Activated CD8-positive, alpha-beta memory T cell treated with anti-CD3 and anti-CD28 coated beads for 4 hours (primary cell): ENCODE data around the gene ZNF276.
"Not testable (repeated sequence)": the region's sequence is repeated elsewhere in the genome, so short reads cannot be mapped to it uniquely, and the experiment has no call there.

Source experiments
- DNase-seq, 2 donors: peaks; one replicate each; pipeline ENCODE4 v3.0.0-alpha.2; 2020; ENCODE audit warnings: low read depth in 2 of 2

ZNF276 gene

DNA sequence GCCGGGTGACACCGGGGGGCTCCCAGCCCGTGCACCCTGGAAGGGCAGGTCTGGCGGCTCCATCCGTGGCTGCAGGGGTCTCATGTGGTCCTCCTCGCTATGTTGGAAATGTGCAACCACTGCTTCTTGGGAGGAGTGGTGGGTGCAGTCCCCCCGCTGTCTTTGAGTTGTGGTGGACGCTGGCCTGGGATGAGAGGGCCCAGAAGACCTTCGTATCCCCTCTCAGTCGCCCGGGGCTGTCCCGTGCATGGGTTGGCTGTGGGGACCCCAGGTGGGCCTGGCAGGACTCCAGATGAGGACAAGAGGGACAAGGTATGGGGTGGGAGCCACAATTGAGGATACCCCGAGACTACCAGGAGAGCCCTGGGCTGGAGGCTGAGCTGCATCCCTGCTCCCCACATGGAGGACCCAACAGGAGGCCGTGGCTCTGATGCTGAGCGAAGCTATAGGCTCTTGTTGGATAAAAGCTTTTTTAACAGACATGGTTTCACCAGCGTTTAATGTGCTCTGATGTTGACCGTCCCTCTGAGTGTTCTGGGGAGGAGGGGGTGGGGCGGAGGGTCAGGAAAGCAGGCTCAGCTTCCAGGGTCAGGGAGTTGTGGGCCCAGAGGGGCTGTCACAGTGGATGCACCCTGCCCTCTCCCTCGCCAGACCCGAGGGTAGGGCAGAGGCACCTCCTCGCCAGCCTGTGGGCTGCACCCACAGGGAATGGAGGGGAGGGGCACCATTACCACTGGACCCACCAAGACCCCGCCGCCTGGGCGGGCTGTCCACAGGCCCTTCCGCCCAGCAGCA lies 25.3 kb upstream of the ZNF276 start:
- no peak for DNase-seq

DNA sequence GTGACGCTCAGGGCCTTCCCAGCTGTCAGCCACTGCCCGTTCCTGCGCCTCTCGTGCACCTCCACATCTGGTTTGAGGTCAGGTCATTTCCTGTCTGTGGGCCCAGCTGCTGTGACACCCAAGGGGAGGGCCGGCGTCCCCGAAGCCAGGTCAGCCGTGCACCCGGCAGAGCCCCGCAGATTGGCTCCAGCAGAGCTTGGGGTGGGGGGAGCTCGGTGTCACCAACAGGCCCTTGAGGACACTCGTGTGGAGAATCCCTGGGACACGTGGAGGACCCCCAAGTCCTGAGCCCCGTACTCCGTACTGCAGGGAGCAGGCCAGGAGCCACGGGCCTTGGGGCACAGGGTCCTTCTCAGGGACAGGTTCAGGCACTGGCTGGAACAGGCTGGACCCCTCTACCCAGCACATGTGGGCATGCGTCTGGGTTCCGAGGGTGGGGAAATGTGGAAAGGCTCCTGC lies 24.6 kb upstream of the ZNF276 start:
- no peak for DNase-seq

- no peak for DNase-seq
These were observed 24.1 kb upstream of the ZNF276 start for GRCh38 chr16:89697161-89697615.

GRCh38 chr16:89697616-89698331 lies 23.6 kb upstream of the ZNF276 start:
- no peak for DNase-seq

DNA sequence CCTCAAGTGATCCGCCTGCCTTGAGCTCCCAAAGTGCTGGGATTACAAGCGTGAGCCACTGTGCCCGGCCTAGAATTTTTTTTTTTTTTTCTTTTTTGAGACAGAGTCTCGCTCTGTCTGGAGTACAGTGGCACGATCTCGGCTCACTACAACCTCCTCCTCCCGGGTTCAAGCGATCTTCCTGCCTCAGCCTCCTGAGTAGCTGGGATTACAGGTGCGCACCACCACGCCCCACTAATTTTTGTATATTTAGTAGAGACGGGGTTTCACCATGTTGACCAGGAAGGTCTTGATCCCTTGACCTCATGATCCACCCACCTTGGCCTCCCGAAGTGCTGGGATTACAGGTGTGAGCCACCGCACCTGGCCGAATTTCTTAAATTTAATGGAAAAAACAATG lies 22.6 kb upstream of the ZNF276 start:
- not testable (repeated sequence) for DNase-seq

- not testable (repeated sequence) for DNase-seq
These were observed 21.7 kb upstream of the ZNF276 start for GRCh38 chr16:89699629-89700099.

- peak; percentile 96 for DNase-seq
These were observed 21.2 kb upstream of the ZNF276 start for GRCh38 chr16:89700100-89700648.

GRCh38 chr16:89700649-89701424 lies 20.5 kb upstream of the ZNF276 start:
- no peak for DNase-seq

DNA sequence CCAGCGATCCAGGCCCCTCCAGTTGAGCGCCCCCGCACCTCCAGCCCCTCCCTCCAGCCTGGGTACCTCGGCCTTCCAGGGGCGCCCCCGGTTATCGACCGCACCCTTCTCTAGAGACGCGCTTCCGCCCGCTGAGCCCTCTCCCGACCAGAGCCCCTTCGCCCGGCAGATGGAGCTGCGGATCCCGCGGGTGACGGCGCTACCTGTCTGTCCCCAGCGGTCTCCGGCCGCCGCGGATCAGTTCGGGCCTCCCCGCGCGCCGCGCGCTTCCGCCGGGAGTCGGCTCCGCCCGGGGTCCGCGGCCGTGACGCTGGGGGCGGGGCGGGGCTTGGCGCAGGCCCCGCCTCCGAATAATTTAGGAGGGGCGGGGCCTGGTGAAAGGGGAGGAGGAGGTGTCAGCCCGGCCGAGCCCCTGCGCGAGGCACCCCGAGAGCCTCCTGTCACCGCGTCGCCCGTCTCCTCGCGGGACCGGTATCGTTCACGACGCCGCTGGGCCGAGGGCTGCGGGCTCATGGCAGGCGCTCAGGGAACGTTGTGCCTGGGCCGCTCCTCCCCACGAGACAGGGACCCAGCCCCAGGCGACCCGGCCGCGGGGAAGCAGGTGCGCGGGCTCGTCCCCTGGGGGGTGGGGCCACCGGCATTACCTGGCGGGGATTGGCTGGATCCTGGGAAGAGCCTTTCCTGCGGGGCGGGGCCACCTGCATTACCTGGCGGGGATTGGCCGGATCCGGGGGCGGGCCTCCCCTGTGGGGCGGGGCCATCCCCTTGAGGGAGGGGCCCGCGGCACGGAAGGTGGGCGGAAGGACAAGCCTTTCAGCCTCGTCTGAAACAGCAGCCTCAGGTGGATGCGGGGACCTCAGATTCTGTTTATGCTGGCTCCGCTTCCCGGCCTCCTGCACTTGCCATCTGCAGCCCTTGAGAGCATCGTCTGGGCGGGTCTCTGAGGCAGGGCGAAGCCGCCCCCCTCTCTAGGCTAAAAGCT lies 19.6 kb upstream of the ZNF276 start, which contains the start of gene SPATA2L:
TSS of gene SPATA2L (minus strand) at position 281 of the 982 bp plus-strand sequence. CDS start 473 bp downstream, outside the sequence.
- peak; percentile 93 to 96 for DNase-seq

- no peak for DNase-seq
These were observed 17.1 kb upstream of the ZNF276 start for GRCh38 chr16:89704281-89704680.

DNA sequence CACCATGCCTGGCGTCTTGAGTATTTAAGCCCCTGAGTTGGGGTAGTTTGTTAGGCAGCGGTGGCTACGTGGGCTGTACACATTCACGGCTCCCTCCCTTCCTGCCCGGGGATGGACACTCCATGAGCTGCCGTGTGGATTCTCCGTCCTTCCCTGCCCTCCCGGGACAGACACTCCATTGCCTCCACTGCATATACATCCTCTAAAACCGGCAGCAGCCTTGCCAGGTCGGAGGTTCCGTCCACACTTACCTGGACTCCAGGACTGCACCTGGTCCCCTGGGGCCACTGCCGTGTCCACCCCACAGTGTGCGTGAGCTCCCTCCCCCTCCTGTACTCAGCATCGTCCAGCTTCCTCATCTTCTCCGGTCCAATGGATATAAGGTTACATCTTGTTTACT lies 16.3 kb upstream of the ZNF276 start:
- no peak for DNase-seq

- DNase-seq: no peak
These were observed 14.6 kb upstream of the ZNF276 start for GRCh38 chr16:89706518-89707260.

DNA sequence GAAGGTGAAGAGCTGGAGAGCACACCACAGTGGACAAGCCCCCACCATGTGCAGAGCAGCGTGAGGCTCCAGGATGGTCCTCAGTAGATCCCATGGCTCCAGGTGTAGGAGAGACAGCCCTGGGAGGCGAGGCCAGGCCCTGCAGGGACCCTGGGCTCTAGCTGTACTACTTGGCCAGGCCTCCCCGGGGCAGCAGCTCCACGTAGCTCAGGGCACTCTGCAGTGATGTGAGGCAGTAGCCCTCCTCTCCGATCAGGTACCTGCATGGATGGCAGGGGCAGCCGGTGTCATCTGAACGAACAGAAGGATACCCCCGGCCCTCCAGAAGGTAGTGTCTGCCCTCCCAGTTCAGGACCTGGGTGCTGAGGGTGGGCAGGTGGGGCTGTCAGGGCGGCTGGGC lies 13.6 kb upstream of the ZNF276 start:
- DNase-seq: no peak

GRCh38 chr16:89708481-89708931 lies 12.8 kb upstream of the ZNF276 start:
- no peak for DNase-seq

GRCh38 chr16:89709166-89709565 lies 12.2 kb upstream of the ZNF276 start:
- no peak for DNase-seq

GRCh38 chr16:89709716-89710432 lies 11.5 kb upstream of the ZNF276 start:
- DNase-seq: no peak

- DNase-seq: no peak
These were observed 10.4 kb upstream of the ZNF276 start for GRCh38 chr16:89710709-89711564.
